Duodenal mucosa (tissue), 2 donors: ENCODE results near the gene KCNG2.
"Not testable (repeated sequence)": the region's sequence is repeated elsewhere in the genome, so short reads cannot be mapped to it uniquely, and the experiment has no call there.

Source experiments
- H3K27ac ChIP-seq: one replicate; pipeline ENCODE4 v1.7.0; 2013; ENCODE audit warnings: low read depth, low read length
- H3K27me3 ChIP-seq, 2 donors: one replicate each; pipeline ENCODE4 v1.7.0; 2013; ENCODE audit warnings: low read length in 2 of 2, control low read depth in 1 of 2; ENCODE audit not compliant: insufficient read depth in 2 of 2, control insufficient read depth in 1 of 2
- H3K36me3 ChIP-seq, 2 donors: one replicate each; pipeline ENCODE4 v1.7.0; 2013; ENCODE audit warnings: low read length in 2 of 2, control low read depth in 1 of 2; ENCODE audit not compliant: insufficient read depth in 2 of 2, control insufficient read depth in 1 of 2
- H3K4me1 ChIP-seq, 2 donors: one replicate each; pipeline ENCODE4 v1.7.0; 2013; ENCODE audit warnings: low read length in 2 of 2, control low read depth in 1 of 2; ENCODE audit not compliant: insufficient read depth in 2 of 2, control insufficient read depth in 1 of 2
- H3K4me3 ChIP-seq, 2 donors: one replicate each; pipeline ENCODE4 v1.7.0; 2013; ENCODE audit warnings: low read length in 2 of 2, low read depth in 1 of 2
- H3K9ac ChIP-seq, 2 donors: one replicate each; pipeline ENCODE4 v1.7.0; 2013; ENCODE audit warnings: low read length in 2 of 2, low read depth in 1 of 2
- H3K9me3 ChIP-seq, 2 donors: one replicate each; pipeline ENCODE4 v1.7.0; 2013; ENCODE audit warnings: low read length in 2 of 2, control low read depth in 1 of 2; ENCODE audit not compliant: control insufficient read depth in 1 of 2

The KCNG2 gene

GRCh38 chr18:79797518-79798345, at the start of gene KCNG2:
Gene KCNG2 (plus strand): TSS chr18:79797938. CDS start chr18:79863668, 65,730 bp downstream.
- Histone ChIP-seq H3K27me3 (peaks cover 21 to 28% of the 10 kb centered on the region in 2 donors), H3K27ac (no peak within 1 kb of the TSS), H3K9me3 (no peaks in the 10 kb centered on the region), H3K9ac (peak within 1 kb of the TSS; percentile 55 to 63), H3K4me3 (peak within 1 kb of the TSS; percentile 59 to 65), H3K36me3 (no peaks in the 10 kb centered on the region), H3K4me1 (peaks cover 8 to 13% of the 10 kb centered on the region in 2 donors)

- no peak overlapping the region for H3K27ac ChIP-seq
- peaks cover 3 to 32% of the 10 kb centered on the region in 2 donors for H3K36me3 ChIP-seq
Measured at GRCh38 chr18:79748321-79749180, 49.2 kb upstream of the KCNG2 start.

GRCh38 chr18:79749251-79750191, 48.2 kb upstream of the KCNG2 start:
- Histone ChIP-seq H3K27me3 (no peaks in the 10 kb centered on the region), H3K9ac (no peak overlapping the region), H3K9me3 (no peaks in the 10 kb centered on the region), H3K27ac (no peak overlapping the region), H3K4me3 (no peak overlapping the region), H3K36me3 (peaks cover 2 to 35% of the 10 kb centered on the region in 2 donors), H3K4me1 (peaks cover 17 to 18% of the 10 kb centered on the region in 2 donors)

More at GRCh38 chr18:79748321-79749180, 49.2 kb upstream of the KCNG2 start:
- H3K27me3 ChIP-seq, result no peaks in the 10 kb centered on the region
- no peaks in the 10 kb centered on the region for H3K9me3 ChIP-seq
- no peak overlapping the region for H3K9ac ChIP-seq
- peaks cover 14% of the 10 kb centered on the region in 2 donors for H3K4me1 ChIP-seq
- no peak overlapping the region for H3K4me3 ChIP-seq

- Histone ChIP-seq H3K27ac (peak overlapping the region; percentile 89), H3K27me3 (no peaks in the 10 kb centered on the region), H3K9me3 (no peaks in the 10 kb centered on the region), H3K4me3 (no peak overlapping the region), H3K36me3 (peaks cover 12 to 49% of the 10 kb centered on the region in 2 donors), H3K4me1 (peaks cover 17 to 18% of the 10 kb centered on the region in 2 donors), H3K9ac (peak overlapping the region in 1 of 2 donors; percentile 53)
Measured at GRCh38 chr18:79750980-79751571, 46.7 kb upstream of the KCNG2 start.

- not testable (repeated sequence) for H3K27me3 ChIP-seq, H3K4me3 ChIP-seq, H3K9me3 ChIP-seq
- Histone ChIP-seq H3K9ac (peak overlapping the region; percentile 30 to 53), H3K4me1 (peaks cover 17 to 18% of the 10 kb centered on the region in 2 donors), H3K27ac (peak overlapping the region; percentile 89), H3K36me3 (peaks cover 12 to 44% of the 10 kb centered on the region in 2 donors)
Measured at GRCh38 chr18:79751918-79752578, 45.7 kb upstream of the KCNG2 start.

GRCh38 chr18:79752946-79753345, 44.8 kb upstream of the KCNG2 start:
- not testable (repeated sequence) for H3K27me3 ChIP-seq, H3K9me3 ChIP-seq, H3K27ac ChIP-seq
- H3K36me3 ChIP-seq, result peaks cover 12 to 35% of the 10 kb centered on the region in 2 donors
- H3K9ac ChIP-seq, result peak overlapping the region in 1 of 2 donors; percentile 10
- H3K4me3 ChIP-seq, result peak overlapping the region; percentile 15 to 32
- H3K4me1 ChIP-seq, result peaks cover 17 to 18% of the 10 kb centered on the region in 2 donors

GRCh38 chr18:79753391-79753851, 44.3 kb upstream of the KCNG2 start:
- H3K36me3 ChIP-seq, result peaks cover 12 to 33% of the 10 kb centered on the region in 2 donors

GRCh38 chr18:79754022-79754761, 43.5 kb upstream of the KCNG2 start:
- Histone ChIP-seq H3K27ac (no peak overlapping the region), H3K4me3 (no peak overlapping the region), H3K9me3 (no peaks in the 10 kb centered on the region), H3K9ac (no peak overlapping the region), H3K27me3 (no peaks in the 10 kb centered on the region), H3K36me3 (peaks cover 12 to 31% of the 10 kb centered on the region in 2 donors), H3K4me1 (peaks cover 17 to 18% of the 10 kb centered on the region in 2 donors)

More at GRCh38 chr18:79753391-79753851, 44.3 kb upstream of the KCNG2 start:
- no peak overlapping the region for H3K27ac ChIP-seq
- H3K27me3 ChIP-seq, result no peaks in the 10 kb centered on the region
- H3K4me3 ChIP-seq, result peak overlapping the region; percentile 15 to 32
- H3K9ac ChIP-seq, result peak overlapping the region in 1 of 2 donors; percentile 10
- H3K4me1 ChIP-seq, result peaks cover 17 to 18% of the 10 kb centered on the region in 2 donors
- H3K9me3 ChIP-seq, result no peaks in the 10 kb centered on the region
